Measurements from ENCODE around the gene NKX1-2.
A peak's percentile ranks its signal among the peaks of the same experiment; 100 is the strongest.
"Not testable (repeated sequence)": the region's sequence is repeated elsewhere in the genome, so short reads cannot be mapped to it uniquely, and the experiment has no call there.

NKX1-2 gene

DNA sequence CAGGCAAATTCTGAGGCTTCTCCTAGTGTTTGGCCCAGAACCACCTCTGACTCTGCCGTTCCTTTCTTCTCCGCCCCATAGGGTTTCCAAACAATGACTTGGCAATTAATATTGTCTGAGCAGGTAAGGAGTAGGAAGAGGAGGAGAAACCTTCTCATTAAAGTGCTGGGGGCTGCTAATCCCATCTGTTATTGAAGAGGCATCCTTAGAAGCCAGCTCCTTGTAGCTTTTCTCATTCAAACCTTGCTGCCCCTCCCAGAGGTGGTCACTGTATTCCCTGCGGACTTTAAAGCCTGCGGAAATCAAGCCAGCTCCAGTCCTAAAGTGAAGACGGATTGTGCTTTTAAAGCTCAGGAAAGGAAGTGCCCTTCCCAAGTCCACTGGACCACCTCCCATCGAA lies 1.4 kb upstream of the NKX1-2 start:
- no peak for DNase-seq (ENCODE audit: low read depth in 2 of 2)

DNA sequence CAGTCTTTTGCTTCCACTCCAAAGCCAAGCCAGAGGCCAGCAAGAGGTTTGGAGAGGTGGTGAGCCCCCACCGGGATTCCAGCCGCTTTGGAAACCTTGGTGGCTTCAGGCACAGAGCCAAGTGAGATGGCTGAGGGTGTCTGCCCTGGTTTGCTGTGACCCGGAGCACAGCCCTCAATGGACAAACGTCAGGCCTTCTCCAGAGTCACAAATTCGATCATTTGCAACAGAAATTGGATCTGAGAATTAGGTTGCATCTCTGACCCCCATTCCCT lies 885 bp upstream of the NKX1-2 start:
- DNase-seq (ENCODE audit: low read depth in 2 of 2): no peak

DNA sequence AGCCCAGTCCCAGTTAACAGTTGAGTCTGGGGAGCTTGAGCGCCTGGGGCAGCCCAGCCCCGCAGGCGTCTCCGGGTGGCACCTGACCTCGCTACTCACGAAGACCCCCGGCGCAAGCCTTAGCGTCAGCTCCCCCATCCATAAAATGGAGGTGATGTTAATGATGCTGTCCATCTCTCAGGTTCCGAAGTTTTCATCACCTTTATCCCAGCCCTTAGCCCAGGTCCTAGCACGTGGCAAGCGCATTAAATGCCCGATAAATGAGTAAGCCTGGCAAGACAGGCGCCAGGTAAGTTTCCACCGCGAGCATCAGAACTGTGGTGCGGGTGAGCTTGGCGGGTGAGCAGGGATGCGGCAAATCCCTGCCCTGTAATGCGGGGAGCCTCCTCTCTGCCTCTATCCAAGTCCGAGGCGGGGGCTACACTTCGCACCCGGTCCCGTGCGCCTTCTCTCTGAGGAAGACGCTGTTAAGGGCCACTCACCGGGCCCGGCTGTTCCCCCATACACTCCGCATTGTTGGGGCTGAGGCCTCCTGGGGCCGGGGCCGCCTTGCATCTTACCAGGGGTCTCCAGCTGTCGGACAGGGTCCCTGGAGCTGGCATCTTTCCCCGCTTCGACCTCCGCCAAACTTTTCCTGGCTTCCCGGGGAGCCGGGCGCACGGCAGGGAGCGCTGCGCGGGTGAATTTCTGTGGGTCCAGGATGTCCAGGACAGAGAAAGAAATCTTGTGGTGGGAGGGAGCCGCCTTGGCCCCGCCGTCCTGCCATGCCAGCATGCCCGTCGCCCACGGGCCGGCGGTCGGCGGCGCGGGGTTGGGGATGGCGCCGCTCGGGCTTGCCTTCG lies 444 bp downstream of the NKX1-2 start:
- no peak for DNase-seq (ENCODE audit: low read depth in 2 of 2)

DNA sequence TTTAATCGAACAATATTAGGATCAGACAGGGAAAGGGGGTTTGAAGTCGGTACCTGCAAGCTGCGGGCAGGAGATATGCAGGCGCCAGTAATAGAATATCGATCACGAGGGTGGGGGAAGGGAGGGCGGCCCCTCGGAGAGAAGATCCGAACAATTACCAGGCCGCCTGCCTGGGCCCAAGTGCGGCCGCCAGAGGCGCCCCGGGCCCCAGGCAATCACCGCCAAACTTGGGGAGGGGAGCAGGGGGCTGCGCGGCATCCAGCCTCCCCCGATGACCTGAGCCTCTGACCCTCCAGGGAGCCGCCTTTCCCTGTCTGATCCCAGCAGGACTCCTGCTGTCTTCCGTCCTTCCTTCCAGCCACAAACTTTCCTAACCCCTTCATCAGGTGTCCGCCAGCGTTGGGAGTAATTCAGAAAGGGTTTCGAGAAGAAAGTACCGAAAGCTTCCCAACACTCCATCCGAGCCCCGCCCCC lies 1.1 kb downstream of the NKX1-2 start:
- no peak for DNase-seq (ENCODE audit: low read depth in 2 of 2)

DNA sequence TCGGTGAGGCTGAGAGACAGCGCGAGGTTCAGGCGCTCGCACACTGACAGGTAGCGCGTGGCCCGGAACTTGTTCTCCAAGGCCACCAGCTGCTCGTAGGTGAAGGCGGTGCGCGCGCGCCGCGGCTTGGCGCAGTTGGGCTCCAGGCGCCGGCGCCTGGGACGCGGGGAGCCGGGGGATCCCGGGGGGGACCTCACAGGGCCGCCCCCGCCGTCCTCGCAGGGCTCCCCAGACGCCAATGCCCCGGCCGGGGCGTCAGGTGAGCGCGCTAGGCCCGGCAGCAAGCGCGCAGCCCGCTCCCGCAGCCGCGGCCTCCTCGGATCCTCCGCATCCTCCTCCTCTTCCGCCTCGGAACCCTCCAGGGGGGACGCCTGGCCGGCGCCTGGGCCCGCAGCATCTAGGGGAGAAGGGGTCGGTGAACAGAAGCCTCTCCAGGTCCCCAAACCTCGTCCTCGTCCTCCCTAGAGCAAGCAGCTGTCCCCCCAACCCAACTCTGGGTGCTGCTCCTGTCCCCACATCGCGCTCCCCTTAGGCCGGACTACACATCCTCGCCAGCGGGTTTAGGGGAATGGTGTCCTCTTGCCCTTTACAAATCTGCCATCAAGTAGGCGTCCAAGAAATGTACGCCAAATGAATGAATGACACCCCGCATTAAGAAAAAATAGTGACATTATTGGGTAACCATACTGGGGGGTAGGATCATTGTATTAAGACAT lies 1.9 kb downstream of the NKX1-2 start:
- no peak for DNase-seq (ENCODE audit: low read depth in 2 of 2)

DNA sequence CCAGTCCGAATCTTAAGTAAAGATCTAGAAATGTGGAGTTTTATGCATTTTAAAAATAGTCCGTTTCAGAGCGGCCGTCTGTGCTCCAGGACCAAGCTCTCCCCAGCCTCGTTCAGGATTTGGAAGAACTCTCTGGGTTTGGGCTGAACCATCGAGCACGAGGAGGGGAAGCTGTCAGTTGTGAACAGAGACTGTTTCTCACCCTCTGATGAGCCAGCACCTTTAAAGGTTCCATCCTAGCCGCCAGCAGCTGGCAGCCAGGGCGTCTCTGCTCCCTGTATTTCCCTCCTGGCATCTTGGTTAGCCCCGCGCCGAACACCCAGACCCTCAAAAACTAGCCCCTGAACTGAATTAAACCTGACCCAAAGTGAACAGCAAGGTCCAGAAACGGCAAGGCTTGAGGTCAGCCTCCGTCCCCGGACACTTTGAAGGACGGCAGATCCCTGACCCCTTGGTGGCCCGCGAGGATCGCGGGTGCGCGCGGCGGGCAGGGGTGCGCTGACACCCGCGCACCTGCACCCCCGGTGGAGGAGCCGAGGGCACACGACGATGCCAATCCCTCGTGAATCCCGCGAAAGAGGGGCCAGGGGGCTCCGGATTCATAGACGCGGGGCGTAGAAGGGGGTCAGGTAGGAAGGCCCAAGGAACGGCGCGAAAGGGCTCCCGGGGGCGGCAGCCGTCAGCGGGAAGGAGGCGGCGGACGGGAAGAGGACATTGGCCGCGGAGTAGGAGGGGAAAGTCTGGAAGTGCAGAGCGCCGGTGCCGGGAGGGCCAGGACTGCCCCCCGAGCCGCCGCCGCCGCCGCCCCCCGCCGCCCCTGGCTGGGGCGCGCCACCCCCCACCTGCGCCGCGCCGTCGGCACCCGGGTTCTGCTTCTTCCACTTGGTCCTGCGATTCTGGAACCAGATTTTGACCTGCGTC lies 2.7 kb downstream of the NKX1-2 start:
- no peak for DNase-seq (ENCODE audit: low read depth in 2 of 2)

DNA sequence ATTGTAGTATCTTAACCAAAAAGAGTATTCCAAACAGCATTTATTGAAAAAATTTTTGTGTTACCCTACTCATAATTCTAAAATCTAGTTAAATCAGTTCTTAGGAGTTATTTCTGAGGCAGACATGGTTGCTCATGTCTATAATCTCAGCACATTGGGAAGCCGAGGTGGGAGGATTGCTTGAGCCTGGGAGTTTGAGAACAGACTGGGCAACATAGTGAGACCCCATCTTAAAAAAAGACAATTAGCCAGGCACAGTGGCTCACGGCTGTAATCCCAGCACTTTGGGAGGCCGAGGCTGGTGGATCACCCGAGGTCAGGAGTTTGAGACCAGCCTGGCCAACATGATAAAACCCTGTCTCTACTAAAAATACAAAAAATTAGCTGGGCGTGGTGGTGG lies 8.1 kb downstream of the NKX1-2 start:
- not testable (repeated sequence) for DNase-seq (ENCODE audit: low read depth in 2 of 2)

DNA sequence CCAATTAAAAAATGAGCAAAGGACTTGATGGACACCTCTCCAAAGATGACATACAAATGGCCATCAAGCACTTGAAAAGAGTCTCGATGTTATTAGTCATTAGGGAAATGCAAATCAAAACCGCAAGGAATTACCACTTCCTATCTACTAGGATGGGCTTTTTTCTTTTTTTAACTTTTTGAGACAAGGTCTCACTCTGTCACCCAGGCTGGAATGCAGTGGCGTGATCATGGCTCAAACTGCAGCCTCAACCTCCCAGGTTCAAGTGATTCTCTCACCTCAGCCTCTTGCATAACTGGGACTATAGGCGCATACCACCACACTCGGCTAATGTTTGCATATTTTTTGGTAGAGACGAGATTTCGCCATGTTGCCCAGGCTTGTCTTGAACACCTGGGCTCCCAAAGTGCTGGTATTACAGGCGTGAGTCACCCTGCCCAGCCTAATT lies 13.6 kb downstream of the NKX1-2 start:
- no peak for DNase-seq (ENCODE audit: low read depth in 2 of 2)

DNA sequence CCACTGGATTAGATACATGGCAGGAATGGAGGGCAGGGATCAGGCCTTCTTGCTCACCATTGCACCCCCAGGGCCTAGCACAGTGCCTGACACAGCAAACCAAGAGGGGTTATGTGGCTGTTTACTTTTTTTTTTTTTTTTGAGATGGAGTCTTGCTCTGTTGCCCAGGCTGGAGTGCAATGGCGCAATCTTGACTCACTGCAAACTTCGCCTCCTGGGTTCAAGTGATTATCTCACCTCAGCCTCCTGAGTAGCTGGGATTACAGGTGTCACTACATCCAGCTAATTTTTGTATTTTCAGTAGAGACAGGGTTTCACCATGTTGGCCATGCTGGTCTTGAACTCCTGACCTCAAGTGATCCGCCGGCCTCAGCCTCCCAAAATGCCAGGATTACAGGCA lies 14.2 kb downstream of the NKX1-2 start:
- DNase-seq (ENCODE audit: low read depth in 2 of 2): not testable (repeated sequence)

DNA sequence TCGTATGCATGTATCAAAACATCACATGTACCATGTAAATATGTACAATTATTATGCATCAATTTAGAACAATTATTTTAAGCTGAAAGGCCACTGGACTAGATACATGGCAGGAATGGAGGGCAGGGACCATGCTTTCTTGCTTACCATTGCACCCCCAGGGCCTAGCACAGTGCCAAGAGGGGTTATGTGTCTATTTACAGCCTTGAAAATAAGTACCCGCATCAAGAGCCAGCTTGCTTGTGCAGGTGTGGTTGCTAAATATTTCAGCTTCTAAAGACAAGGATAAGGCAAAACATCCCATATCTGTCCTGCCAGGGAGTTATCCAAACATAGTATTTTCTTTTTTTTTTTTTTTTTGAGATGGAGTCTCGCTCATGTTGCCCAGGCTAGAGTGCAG lies 16.4 kb downstream of the NKX1-2 start:
- DNase-seq (ENCODE audit: low read depth in 2 of 2): no peak

DNA sequence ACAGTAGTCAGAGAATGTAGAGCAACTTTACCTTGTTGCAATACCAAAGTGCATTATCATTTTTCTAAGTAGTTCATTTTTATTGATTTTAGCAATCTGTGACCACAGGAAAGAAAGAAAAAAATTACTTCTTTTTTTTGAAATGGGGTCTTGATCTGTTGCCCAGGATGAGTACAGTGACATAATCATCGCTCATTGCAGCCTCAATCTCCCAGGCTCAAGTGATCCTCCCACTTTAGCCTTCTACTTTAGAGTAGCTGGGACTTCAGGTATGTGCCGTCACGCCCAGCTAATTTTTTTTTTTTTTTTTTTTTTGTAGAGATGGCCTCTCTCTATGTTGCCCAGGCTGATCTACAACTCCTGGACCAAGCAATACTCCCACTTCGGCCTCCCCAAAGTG lies 19.8 kb downstream of the NKX1-2 start:
- DNase-seq (ENCODE audit: low read depth in 2 of 2): no peak

DNA sequence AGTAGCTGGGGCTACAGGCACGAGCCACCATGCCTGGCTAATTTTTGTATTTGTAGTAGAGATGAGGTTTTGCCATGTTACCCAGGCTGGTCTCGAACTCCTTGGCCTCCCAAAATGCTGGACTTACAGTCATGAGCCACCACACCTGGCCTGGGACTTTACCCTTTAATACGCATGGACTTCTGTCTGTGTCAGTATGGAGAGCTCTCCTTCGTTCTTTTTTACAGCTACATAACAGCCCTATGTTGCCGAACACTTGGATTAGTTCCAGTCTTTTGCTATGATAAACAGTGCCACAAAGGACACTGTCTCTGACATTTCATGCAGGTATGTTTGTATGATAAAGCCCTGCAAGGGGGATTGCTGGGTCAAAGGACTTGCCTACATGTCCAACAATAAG lies 20.3 kb downstream of the NKX1-2 start:
- DNase-seq (ENCODE audit: low read depth in 2 of 2): no peak

DNA sequence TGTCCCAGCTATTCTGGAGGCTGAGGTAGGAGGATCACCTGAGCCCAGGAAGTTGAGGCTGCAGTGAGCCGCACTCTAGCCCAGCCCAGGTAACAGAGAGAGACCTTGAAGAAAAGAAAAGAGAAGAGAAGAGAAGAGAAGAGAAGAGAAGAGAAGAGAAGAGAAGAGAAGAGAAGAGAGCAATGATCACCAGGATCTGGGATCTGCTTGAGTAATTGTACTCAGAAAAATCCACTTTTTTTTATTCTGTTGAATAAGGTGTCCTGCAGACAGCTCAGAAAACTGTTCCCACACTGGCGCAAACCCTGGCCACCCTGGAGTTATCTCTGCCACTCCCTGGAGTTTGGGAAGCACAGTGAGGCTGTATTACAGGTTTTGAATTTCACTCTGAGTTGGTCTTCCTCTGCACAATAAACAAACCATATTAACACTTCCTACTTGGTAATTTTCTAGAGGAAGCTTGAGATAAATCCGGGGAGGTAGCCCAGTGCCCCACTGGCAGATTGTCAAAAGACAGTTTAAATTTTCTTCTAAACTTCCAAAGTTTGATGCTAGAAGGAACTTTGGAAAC lies 21.5 kb downstream of the NKX1-2 start:
- no peak for DNase-seq (ENCODE audit: low read depth in 2 of 2)

DNA sequence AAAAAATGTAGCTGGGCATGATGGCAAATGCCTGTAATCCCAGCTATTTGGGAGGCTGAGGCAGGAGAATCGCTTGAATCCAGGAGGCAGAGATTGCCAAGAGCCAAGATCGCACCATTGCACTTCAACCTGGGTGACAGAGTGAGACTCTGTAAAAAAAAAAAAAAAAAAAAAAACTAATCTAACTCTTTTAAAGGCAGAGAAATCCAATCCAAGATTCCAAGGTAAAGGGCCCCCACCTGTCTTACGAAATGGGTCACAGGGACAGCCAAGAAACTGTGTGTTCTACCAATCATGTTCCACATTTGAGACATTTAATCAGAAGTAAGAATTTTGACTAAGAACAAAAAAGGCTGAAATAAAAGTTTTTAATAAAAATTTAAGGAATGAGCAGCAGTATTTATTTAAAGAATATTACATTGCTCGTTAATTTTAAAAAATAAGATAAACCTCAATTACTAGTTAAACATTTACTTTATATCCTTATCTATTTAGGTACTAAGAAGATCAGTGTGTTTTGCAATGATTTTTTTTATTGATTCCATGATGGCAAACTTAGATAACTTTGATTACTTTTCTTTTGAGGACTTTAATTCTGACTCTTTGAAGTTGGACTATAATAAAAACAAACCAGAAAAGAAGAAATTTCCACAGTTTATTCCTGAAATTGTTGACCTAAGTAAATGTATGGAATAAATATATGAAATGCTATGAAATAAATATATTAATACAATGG lies 24.4 kb downstream of the NKX1-2 start:
- DNase-seq (ENCODE audit: low read depth in 2 of 2): no peak

DNA sequence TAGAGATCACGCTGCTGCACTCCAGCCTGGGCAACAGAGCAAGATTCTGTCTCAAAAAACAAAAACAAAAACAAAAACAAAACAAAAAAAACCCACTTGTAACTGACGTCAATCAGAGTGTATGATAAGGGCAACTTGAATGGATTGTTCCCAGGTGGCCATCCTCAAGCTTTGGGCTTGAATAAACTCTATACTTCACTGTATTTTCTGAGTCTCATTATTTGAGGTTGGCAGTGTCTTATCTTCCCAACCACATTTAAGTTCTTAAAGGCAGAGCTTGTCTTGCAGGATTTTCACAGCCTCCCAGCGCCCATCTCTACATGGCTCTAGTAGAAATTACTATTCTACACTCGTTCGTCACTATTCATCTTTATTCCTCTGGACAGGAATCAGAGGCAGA lies 26.0 kb downstream of the NKX1-2 start:
- no peak for DNase-seq (ENCODE audit: low read depth in 2 of 2)

DNA sequence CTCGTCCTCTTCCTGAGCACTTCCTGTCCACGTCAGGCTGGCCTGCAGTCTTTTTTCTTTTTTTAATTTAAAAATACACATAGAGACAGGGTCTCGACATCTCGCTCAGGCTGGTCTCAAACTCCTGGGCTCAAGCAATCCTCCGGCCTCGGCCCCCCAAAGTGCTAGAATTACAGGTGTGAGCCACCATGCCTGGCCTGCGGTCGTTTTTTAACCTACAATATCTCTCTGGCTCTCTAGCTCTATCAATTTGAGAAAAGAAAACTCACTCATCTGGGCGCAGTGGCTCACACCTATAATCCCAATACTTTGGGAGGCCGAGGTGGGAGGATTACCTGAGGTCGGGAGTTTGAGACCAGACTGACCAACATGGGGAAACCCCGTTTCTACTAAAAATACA lies 27.1 kb downstream of the NKX1-2 start:
- no peak for DNase-seq (ENCODE audit: low read depth in 2 of 2)

DNA sequence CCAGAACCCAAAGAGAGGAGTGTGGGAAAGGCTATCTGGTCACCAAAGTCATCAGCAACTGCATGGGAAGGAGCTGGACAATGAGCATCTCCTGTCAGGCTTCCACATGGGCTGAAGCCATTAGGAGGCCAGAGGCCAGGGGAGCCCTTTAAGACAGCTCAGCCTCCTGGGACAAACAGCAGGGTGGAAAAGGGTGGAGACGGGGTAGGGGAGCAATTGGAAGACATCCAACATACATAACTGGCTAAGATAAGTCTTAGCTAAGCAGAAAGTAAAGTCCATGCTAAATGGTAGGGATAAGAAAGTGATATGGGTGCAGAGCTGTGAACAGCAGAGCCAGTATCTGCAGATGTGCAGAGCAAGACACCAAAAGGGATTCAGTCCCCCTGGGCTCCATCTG lies 29.6 kb downstream of the NKX1-2 start:
- no peak for DNase-seq (ENCODE audit: low read depth in 2 of 2)

DNA sequence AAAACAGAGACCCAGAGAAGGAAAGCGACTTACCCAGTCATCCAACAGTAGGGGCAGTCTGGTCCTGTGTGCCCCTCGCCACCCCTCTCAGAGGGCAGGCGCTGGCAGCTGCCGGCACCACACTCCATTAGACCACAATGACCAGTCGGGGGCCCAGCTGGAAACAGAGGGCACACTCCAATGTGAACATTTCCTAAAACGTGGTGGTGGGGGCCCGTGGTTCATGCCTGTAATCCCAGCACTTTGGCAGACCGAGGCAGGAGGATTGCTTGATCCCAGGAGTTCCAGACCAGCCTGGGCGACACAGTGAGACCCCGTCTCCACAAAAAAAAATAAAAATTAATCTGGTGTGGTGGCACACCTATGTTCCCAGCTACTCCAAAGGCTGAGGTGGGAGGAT lies 30.2 kb downstream of the NKX1-2 start:
- no peak for DNase-seq (ENCODE audit: low read depth in 2 of 2)

DNA sequence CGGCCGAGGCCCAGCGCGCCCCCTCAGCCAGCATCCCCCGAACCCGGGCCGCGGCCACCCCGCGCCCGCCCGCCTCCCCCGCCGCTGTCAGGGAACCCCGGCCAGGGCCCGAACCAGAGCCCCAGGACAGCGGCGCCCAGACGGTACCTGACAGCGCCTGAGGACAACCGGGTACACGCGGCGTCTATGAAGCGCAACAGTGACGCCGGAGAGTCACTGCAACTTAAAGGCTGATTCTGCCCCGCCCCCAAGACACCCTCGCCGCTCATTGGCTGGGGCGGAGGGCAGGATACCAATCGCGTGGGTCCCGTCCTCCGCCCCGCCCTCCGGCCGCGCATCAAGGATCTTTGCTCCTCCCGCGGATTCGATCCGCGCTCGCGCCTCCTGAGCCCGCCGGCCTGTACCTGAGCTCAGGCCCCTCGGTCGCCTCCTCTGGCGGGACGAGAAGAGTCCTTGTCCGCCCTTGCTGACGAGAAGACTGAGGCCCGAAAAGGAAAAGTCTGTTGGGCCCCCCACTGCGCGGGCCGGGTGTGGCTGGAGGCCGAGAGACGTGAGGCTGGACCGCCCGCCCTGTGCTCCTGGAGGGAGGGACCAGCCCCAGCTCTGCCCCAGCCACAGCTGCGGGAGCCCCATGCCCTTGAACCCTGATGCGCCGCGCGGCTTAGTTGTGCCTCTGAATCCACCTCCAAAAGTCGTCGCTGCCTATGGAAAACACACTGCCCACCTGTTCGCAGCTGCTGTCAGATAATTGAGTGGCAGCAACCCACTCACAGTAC lies 30.9 kb downstream of the NKX1-2 start, which contains the start of gene OAT:
OAT (minus strand) TSS at position 198 of the 776 bp plus-strand sequence. CDS start 6,752 bp downstream, outside the sequence.
- DNase-seq (ENCODE audit: low read depth in 2 of 2): peak; percentile 93 to 94

Data from activated CD4-positive, alpha-beta T cell treated with anti-CD3 and anti-CD28 coated beads for 24 hours (primary cell).